GM21786 (cell line): ENCODE measurements around the gene NCOA7.
A peak's percentile ranks its signal among the peaks of the same experiment; 100 is the strongest.
"Not testable (repeated sequence)": the region's sequence is repeated elsewhere in the genome, so short reads cannot be mapped to it uniquely, and the experiment has no call there.

Source experiments
- ATAC-seq: cut with Tn5 transposase; IDR thresholded peaks from one replicate; pipeline ENCODE4 v1.9.1; 2021; ENCODE audit not compliant: unreplicated experiment

The NCOA7 gene

GRCh38 chr6:125943528-125944433 lies 153.0 kb downstream of the NCOA7 start:
- no peak for ATAC-seq

GRCh38 chr6:125944434-125944816 lies 153.7 kb downstream of the NCOA7 start:
- no peak for ATAC-seq

DNA sequence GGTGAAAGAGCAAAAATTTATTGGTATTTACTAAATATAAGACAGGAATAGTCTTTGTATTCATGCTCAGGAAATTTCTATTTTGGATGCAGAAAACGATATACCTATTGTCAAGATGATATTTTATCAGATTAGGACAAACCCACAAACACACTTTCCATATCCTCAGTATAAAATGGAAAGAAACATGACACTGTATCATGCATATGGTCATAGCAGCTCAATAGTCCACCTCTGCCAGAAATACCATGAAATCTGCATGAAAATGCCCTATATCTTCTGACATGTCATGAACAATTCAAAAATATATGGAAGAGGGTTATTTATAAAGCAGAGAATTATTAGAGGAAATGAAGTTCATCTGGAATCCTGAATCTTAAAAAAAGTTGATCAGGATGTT lies 154.1 kb downstream of the NCOA7 start:
- ATAC-seq, result no peak

- ATAC-seq, result no peak
Measured at GRCh38 chr6:125945378-125946141, 154.8 kb downstream of the NCOA7 start.

DNA sequence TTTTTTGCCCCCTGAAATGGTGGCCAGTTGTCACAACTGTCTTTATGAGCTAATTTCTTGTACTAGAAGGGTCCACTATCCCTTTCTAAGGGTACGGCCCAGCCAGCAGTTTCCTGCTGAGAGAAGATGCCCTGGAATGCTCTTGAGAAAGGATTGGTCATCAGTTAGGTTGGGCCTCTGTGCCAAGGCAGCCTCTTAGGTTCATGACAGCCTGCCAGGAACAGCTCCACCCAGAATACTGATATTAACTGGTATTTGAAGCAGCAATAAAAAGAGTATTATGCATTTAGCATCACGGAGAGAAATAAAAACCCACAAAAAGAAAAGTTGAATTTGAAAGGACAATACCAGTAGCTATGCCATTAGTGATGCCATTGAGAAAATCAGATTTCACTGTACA lies 156.9 kb downstream of the NCOA7 start:
- ATAC-seq, result no peak

DNA sequence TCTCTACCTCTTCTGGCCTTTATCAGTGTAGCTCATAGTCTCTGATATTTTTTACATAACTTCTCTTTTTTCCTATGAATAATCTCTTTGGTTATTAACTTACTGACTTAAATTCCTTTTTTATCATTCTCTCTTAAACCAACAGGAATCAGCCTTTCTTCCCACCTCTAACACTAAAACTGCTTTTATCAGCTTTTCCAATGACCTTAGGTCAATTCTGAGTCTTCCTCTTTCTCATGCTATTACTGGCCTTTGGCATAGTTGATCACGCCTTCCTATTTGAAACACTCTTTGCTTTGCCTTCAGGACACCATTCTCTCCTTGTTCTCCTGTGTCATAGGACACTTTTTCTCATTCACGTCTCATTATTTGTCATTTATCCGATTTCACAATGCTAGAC lies 157.7 kb downstream of the NCOA7 start:
- ATAC-seq, result no peak

- no peak for ATAC-seq
Measured at GRCh38 chr6:125949069-125949468, 158.3 kb downstream of the NCOA7 start.

- ATAC-seq, result no peak
Measured at GRCh38 chr6:125950293-125950692, 159.5 kb downstream of the NCOA7 start.

DNA sequence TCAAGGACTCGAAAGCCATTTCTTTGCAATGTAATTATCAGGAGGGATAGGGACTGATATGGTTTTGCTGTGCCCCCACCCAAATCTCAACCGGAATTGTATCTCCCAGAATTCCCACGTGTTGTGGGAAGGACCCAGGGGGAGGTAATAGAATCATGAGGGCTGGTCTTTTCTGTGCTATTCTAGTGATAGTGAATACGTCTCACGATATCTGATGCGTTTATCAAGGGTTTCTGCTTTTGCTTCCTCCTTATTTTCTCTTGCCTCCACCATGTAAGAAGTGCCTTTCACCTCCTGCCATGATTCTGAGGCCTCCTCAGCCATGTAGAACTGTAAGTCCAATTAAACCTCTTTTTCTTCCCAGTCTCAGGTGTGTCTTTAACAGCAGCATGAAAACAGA lies 160.0 kb downstream of the NCOA7 start:
- ATAC-seq, result not testable (repeated sequence)

DNA sequence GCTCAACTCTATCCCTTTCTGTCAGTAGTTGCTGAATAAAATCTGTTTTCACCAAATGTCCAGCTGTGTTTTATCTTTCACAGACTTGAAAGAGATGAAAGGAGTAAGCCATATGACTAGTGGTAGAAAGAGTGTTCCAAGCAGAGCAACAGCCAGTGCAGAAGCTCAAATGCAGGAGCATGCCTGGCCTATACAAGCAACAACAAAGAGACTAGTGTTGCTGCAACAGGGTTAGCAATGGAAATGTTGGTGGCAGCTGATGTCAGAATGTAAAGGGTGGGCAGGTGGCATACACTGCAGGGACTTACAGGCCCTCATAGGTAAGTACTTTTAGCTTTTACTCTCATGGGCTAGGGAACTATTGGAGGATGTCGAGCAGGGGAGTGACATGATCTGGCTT lies 160.6 kb downstream of the NCOA7 start:
- no peak for ATAC-seq

- ATAC-seq, result no peak
Measured at GRCh38 chr6:125952764-125953501, 162.2 kb downstream of the NCOA7 start.

DNA sequence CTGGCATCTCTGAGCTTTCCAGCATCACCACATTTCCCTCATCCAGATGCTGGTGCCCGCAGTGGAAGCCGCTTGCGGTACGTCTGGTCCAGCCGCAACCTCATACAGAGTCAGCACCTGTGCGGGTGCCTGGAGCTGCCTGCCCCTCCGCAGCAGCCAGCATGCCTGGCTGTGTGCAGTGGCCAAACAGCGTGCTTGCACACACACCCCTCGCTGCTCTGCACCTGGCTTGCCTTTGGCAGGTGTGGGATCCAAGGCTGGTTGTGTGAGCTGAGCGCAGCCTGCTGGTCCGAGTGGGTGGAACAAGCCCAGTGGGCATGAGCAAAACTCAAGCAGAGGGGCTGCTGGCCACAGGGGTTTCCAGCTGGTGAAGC lies 162.7 kb downstream of the NCOA7 start:
- ATAC-seq, result no peak

DNA sequence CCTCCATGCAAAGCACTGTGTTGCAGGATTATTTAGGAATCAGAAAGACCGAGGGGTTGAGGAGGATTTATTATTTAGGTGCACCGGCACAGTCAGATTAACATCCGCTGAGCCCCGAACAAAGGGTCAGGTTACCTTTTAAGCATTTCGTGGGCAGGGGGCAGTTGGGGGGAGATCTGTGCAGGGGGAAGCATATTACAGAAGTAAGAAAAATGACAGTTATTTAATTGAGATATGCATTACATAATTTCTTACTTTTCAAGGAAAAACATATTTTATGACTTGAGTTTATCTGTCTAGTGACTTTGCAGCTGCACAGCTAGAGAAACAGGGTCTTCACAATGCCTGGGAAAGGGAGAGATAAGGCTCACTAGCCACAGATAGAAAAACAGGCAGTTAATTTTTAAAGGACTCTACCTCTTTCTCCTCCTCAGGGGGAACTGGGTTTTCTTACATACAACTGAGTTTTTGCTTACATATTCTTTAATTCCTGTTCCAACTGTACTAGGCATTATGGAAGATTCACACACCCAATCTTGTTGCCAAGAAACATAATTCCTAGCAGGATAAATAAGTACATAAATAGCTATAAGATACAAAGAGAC lies 164.1 kb downstream of the NCOA7 start:
- ATAC-seq, result no peak

DNA sequence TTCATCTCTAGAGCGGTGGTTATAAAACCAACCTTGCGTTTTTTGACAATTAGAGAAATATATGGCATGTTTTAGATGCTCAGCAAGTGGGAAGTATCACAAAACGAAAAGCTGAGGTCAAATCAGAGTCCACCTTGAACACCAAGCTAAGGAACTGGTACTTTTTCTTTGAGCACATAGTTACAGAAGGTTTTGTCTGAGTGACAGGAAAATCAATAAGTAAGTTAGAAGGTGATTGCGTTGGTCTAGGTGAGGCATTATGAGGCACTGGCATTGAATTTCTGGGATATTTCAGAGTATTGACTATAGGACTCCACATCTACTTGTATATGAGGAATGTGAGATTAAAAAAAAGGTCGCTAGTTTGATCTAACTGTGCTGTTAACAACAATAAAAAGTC lies 165.2 kb downstream of the NCOA7 start:
- ATAC-seq, result no peak

- peak; percentile 87 for ATAC-seq
Measured at GRCh38 chr6:125956506-125957390, 166.0 kb downstream of the NCOA7 start, which contains the start of gene HINT3. Gene HINT3 (plus strand): TSS chr6:125956770. CDS start chr6:125956978, 208 bp downstream.

DNA sequence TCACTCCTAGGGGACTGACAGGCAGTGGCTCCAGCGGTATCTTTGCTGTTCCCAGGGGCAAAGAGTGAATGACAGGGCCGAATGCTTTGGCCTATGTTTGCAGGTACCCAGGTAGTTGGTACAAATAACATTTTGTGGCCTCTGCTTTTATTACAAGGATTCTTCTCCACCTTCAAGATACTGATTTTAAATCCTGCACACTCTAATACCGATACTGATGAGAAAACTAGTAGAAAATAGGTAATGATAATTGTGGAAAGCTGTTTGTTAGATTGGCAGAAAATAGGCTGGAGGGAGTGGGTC lies 166.6 kb downstream of the NCOA7 start:
- no peak for ATAC-seq

GRCh38 chr6:125957845-125958244 lies 167.1 kb downstream of the NCOA7 start:
- no peak for ATAC-seq

GRCh38 chr6:125959041-125959440 lies 168.3 kb downstream of the NCOA7 start:
- ATAC-seq, result no peak

DNA sequence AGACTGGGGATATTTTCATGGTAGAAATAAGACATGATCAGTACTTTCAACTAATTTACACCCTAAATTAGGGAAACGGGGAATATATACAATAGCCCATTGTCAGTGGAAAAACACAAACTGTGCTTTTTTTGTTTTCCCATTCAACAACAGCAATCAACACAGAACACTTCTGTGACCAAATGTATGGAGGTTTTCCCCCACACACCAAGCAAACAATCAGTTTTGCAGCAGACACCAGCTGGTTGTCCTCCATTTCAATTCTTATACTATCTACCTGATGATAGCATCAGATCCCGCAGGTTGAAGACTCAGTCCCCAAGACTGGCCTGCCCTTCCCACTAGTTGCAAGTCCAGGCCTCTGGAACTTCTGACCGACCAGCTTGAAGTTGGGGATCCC lies 170.4 kb downstream of the NCOA7 start:
- ATAC-seq, result no peak

DNA sequence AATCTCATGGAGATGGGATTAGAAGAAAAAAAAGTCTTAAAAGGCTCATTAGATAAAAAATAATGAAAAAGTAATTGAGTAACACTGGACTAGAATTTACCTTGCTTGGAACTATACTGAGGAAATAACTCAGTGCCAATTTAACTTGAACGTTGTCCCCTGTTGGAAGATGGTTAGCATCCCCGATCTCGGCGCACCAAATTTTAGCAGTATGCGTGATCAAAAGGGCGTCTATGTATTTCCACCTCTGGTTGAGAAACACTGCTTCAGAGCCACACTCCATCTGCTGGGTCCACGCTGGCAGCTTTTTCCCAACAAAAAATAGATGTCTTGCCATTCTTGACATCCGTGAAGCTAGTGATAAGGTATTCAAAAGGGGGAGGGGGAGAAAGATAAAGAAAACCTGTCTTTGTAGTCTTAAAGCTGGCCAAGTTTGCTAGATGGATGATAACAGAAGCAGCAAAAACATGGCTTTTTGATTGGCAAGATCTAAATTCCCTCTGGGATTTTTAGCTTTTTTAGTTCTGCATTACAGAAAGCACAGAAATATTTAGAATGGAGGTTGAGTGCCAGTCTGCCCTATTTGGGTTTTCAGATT lies 172.2 kb downstream of the NCOA7 start:
- ATAC-seq, result no peak
